K562 (cell line): ENCODE data around the gene DAGLA. TPM values are rescaled to one million over a fixed set of nuclear protein-coding genes. Genes with fewer than 3 reads are reported as not detected.
A peak's percentile ranks its signal among the peaks of the same experiment; 100 is the strongest.

Experiments used
- ATAC-seq: fragments of 200-7000 bp; cut with Tn5 transposase; 3 replicates; pipeline ENCODE4 v1.9.1; 2020; ENCODE audit warnings: moderate library complexity
- BruUV-seq: library from RNA; stranded (reverse); fragments of 400-500 nt; replicated peaks from 2 replicates; lab custom pipeline; 2021; lab: Mats Ljungman, UMichigan
- CTCF ChIA-PET: fragments of 300-600 bp; formaldehyde crosslinking; extraction: SDS; loops from one replicate; lab custom pipeline; 2021; ENCODE audit warnings: low intra/inter-chr PET ratio; lab: Yijun Ruan, JAX
- POLR2A ChIA-PET: fragments of 300-600, 350-650 bp; sonication (Branson Sonifier 250); formaldehyde crosslinking; extraction: SDS; loops from one replicate; lab custom pipeline; 2021; ENCODE audit warnings: antibody characterized with exemption, inconsistent platforms; lab: Yijun Ruan, JAX
- DNase-seq, 4 experiments: peaks; one replicate each; pipeline versions ENCODE4 v3.0.0 to v3.0.0-alpha.2; 2011 to 2018; ENCODE audit warnings: low spot score in 3 of 4, mixed read lengths in 3 of 4; ENCODE audit errors: extremely low read depth in 1 of 4
- FAIRE-seq: peaks from 2 replicates; lab custom pipeline; 2011; peaks lifted over from hg19 to GRCh38; lab: Jason Lieb, UNC
- H2AFZ ChIP-seq: 2 replicates; pipeline ENCODE4 v1.6.0; 2011; ENCODE audit warnings: low read depth, low read length, control low read depth, inconsistent platforms
- H3K27ac ChIP-seq: fragments of 200-600 bp; 3 replicates; pipeline ENCODE4 v1.8.0; 2011; ENCODE audit warnings: low read depth, mild to moderate bottlenecking, control low read depth, inconsistent platforms, low read length, moderate library complexity, mixed read lengths; ENCODE audit errors: extremely low read depth
- H3K27me3 ChIP-seq, 2 experiments: fragments of 300-600 bp in 1 of 2; 2 replicates in 1 of 2; 3 replicates in 1 of 2; pipeline versions ENCODE4 v1.6.0 to v1.8.0; 2011; ENCODE audit warnings: inconsistent platforms in 2 of 2, low read length in 2 of 2, mild to moderate bottlenecking in 1 of 2, mixed read lengths in 1 of 2, moderate library complexity in 1 of 2; ENCODE audit not compliant: control insufficient read depth in 2 of 2, insufficient read depth in 2 of 2
- H3K36me3 ChIP-seq: fragments of 300-600 bp; 3 replicates; pipeline ENCODE4 v1.8.0; 2011; ENCODE audit warnings: mild to moderate bottlenecking, low read length, inconsistent platforms; ENCODE audit not compliant: control insufficient read depth, insufficient read depth
- H3K4me1 ChIP-seq, 2 experiments: fragments of 200-600 bp in 1 of 2; replicated peaks in 1 of 2; 2 replicates in 1 of 2; 3 replicates in 1 of 2; pipeline versions ENCODE4 v1.5.1 to v1.8.0; 2011; ENCODE audit warnings: inconsistent platforms in 2 of 2, low read length in 2 of 2, mild to moderate bottlenecking in 1 of 2, mixed read lengths in 1 of 2, moderate library complexity in 1 of 2; ENCODE audit not compliant: control insufficient read depth in 2 of 2, insufficient read depth in 2 of 2
- H3K4me2 ChIP-seq: 2 replicates; pipeline ENCODE4 v1.6.1; 2011; ENCODE audit warnings: low read length, control low read depth, inconsistent platforms, mixed read lengths; ENCODE audit not compliant: insufficient read depth
- H3K4me3 ChIP-seq: fragments of 200-600 bp; sonication (generic), shearing (Covaris generic); 2 replicates; pipeline ENCODE4 v1.5.1; 2016; ENCODE audit warnings: control low read depth, inconsistent platforms
- H3K79me2 ChIP-seq: fragments of 200-600 bp; 3 replicates; pipeline ENCODE4 v1.8.0; 2011; ENCODE audit warnings: low read length, inconsistent platforms; ENCODE audit not compliant: control insufficient read depth, insufficient read depth
- H3K9ac ChIP-seq, 2 experiments: 2 replicates each; pipeline versions ENCODE4 v1.6.0 to v1.6.1; 2011; ENCODE audit warnings: low read depth in 2 of 2, low read length in 2 of 2, control low read depth in 1 of 2, inconsistent platforms in 1 of 2, mild to moderate bottlenecking in 1 of 2, mixed read lengths in 1 of 2; ENCODE audit not compliant: insufficient read depth in 1 of 2
- H3K9me1 ChIP-seq: one replicate; pipeline ENCODE4 v1.6.0; 2011; ENCODE audit warnings: inconsistent platforms, mild to moderate bottlenecking, low read length, moderate library complexity; ENCODE audit not compliant: control insufficient read depth, insufficient read depth
- H3K9me3 ChIP-seq: replicated peaks from 2 replicates; pipeline ENCODE4 v1.5.1; 2011; ENCODE audit warnings: low read depth, low read length, inconsistent platforms; ENCODE audit not compliant: control insufficient read depth, insufficient read depth
- H4K20me1 ChIP-seq: replicated peaks from 2 replicates; pipeline ENCODE4 v1.6.1; 2011; ENCODE audit warnings: low read length, inconsistent platforms, mixed read lengths; ENCODE audit not compliant: control insufficient read depth, insufficient read depth
- CEBPZ ChIP-seq: fragments of 150-350 bp; IDR thresholded peaks from 2 replicates; pipeline ENCODE4 v1.6.1; 2014; ENCODE audit warnings: low read depth, mild to moderate bottlenecking, low read length, borderline replicate concordance
- HNRNPL ChIP-seq: fragments of 200-400 bp; formaldehyde crosslinking; IDR thresholded peaks from 2 replicates; pipeline ENCODE4 v1.6.1; 2017; ENCODE audit warnings: low read depth, mild to moderate bottlenecking, low read length
- MAX ChIP-seq: sonication (generic); formaldehyde crosslinking; IDR thresholded peaks from 2 replicates; pipeline ENCODE4 v1.9.0; 2022; ENCODE audit warnings: mild to moderate bottlenecking, missing genetic modification reagents
- WGBS: fragments of 100-300 bp; shearing (Covaris generic); methylation state at CpG from one replicate; pipeline ENCODE4 v1.1.6; 2016; ENCODE audit warnings: low coverage, mixed read lengths; ENCODE audit not compliant: insufficient coverage; ENCODE audit errors: missing lambda C conversion rate; 5-methylcytosine and 5-hydroxymethylcytosine counted together
- in situ Hi-C: fragments of 300-500 bp; cut with MboI; formaldehyde crosslinking; loops from 4 replicates; pipeline ENCODE4 v1.15.0; 2018; ENCODE audit warnings: inconsistent platforms, mixed read lengths
- intact Hi-C: fragments of 100-400 bp; cut with micrococcal nuclease; formaldehyde crosslinking; loops from 2 replicates; pipeline ENCODE4 v1.14.2; 2022
- polyA plus RNA-seq, 8 experiments: library from polyadenylated mRNA; depleted of rRNA in 4 of 8; stranded (reverse) in 5 of 8; unstranded in 3 of 8; fragments of >200 nt; fragmentation: Nextera tagmentation in 2 of 8; fragmentation: Illumina TruSeq in 1 of 8; extraction: Ambion mirVana in 2 of 8; extraction: Trizol in 1 of 8; gene quantifications; 2 replicates each; pipeline versions ENCODE4 v1.2.1 to v1.2.3, GENCODE V29; 2011 to 2014; ENCODE audit warnings: inconsistent platforms in 1 of 8, missing spikeins in 1 of 8
- total RNA-seq, 7 experiments: library from RNA; depleted of rRNA in 6 of 7; stranded (reverse); fragments of >200 nt in 6 of 7; fragmentation: Illumina TruSeq in 2 of 7; extraction: Trizol in 2 of 7; gene quantifications; 2 replicates each; pipeline versions ENCODE4 v1.2.1 to v1.2.3, GENCODE V29; 2011 to 2021; ENCODE audit warnings: low replicate concordance in 1 of 7

DAGLA gene
- total and polyA plus RNA-seq, 9 of the 15 experiments (the other 6 are each of a cell fraction or from before 2014, with no cell fraction given): 0.03 to 0.16 (median 0.04) TPM; not detected in 4

GRCh38 chr11:61680622-61681221 is 531 bp downstream of the DAGLA start:
- intact Hi-C loops: loop anchor here (2.0 kb wide), 1 partner anchor 52 kb away; no protein-coding TSS in a partner anchor
- ATAC-seq: no peak
- H3K9ac ChIP-seq: peak overlapping the region in 1 of 2 experiments; percentile 77; a peak in 2 of 4 replicates
- WGBS: 39% methylated on average over 18 of the region's 30 CpGs
- H3K27ac ChIP-seq: no peak overlapping the region
- TF ChIP-seq HNRNPL (0 out of 2 replicates have a peak, but pooled peaks have one; percentile 9), MAX (CRISPR knock-in tag) (0 out of 2 replicates have a peak, but pooled peaks have one; percentile 11), CEBPZ (no peak)
- TF ChIP-seq, all 486 proteins: peak for 2
- CTCF ChIA-PET: interaction anchor here (0.6 to 2.3 kb wide), 3 partner anchors 52 to 223 kb away, joined by 3 to 17 read pairs (median 4); no protein-coding TSS in a partner anchor
- Histone ChIP-seq H3K36me3 (no peaks in the 10 kb centered on the region), H3K4me2 (no peak overlapping the region), H2AFZ (no peak overlapping the region), H3K79me2 (no peaks in the 10 kb centered on the region), H3K4me1 (peaks cover 0 to 16% of the 10 kb centered on the region in 2 experiments; a peak in 3 of 5 replicates), H3K9me3 (no peaks in the 10 kb centered on the region), H3K9me1 (no peaks in the 10 kb centered on the region), H4K20me1 (peaks cover 14% of the 10 kb centered on the region), H3K4me3 (peak overlapping the region; percentile 33; the same call in 1 of the 2 replicates), H3K27me3 (peaks cover 50 to 84% of the 10 kb centered on the region in 2 experiments)
- POLR2A ChIA-PET: interaction anchor here (0.5 to 0.6 kb wide), 2 partner anchors 19 to 55 kb away, joined by 3 read pairs; no protein-coding TSS in a partner anchor
- in situ Hi-C loops: loop anchor here (5.0 kb wide), 1 partner anchor 57 kb away; no protein-coding TSS in a partner anchor
- no peak for FAIRE-seq
- DNase-seq: no peak
- no TSS peak for BruUV-seq
